ENCODE results near the gene THSD7A. TPM values are rescaled to one million over a fixed set of nuclear protein-coding genes. Genes with fewer than 3 reads are reported as not detected.

THSD7A gene
- total and polyA plus RNA-seq, 2 of the 13 experiments (the other 11 are each of a cell fraction or from before 2014, with no cell fraction given), result 0.01 to 0.07 TPM

DNA sequence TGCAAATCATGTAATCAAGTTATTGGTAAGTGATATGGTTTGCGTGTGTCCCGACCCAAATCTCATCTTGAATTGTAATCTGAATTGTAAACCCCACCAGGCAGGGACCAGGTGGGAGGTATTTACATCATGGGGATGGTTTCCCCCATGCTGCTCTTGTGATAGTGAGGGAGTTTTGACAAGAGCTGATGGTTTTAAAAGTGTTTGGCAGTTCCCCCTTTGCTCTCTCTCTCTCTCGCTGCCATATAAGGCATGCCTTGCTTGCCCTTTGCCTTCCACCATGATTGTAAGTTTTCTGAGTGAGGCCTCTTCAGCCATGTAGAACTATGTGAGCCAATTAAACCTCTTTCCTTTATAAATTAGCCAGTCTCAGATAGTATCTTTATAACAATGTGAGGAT, 302.6 kb downstream of the THSD7A start (continued):
- TF ChIP-seq, protein P1, sequence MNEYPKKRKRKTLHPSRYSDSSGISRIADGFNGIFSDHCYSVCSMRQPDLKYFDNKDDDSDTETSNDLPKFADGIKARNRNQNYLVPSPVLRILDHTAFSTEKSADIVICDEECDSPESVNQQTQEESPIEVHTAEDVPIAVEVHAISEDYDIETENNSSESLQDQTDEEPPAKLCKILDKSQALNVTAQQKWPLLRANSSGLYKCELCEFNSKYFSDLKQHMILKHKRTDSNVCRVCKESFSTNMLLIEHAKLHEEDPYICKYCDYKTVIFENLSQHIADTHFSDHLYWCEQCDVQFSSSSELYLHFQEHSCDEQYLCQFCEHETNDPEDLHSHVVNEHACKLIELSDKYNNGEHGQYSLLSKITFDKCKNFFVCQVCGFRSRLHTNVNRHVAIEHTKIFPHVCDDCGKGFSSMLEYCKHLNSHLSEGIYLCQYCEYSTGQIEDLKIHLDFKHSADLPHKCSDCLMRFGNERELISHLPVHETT (CRISPR knock-in tag; conservative IDR thresholded peaks at IDR 0.05), result no peak

DNA sequence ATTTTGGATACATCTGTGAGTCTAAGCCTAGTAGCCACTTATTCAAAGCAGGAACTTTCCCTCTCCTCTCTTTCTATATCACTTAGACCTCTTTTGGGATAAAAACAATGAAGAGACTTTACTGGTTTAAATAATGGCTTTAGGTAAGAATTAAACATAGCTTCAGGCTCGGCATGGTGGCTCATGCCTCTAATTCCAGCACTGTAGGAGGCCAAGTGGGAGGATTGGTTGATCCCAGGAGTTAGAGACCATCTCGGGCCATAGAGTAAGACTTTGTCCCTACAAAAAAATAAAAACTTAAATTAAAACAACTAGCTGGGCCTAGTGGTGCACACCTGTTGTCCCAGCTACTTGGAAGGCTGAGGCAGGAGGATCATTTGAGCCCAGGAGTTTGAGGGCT, 304.3 kb downstream of the THSD7A start:
- Histone ChIP-seq H4K20me1 (ENCODE audit: insufficient read depth, low read length) (no peaks in the 10 kb centered on the region), H3K36me3 (replicated peaks in 1 of 2; ENCODE audit: control insufficient read depth in 1 of 2, insufficient read depth in 2 of 2, low read length in 2 of 2) (no peaks in the 10 kb centered on the region), H3K4me1 (ENCODE audit: insufficient read depth, low read length) (no peaks in the 10 kb centered on the region), H2AFZ (ENCODE audit: low read length) (no peak overlapping the region), H3K4me3 (replicated peaks in 1 of 3; ENCODE audit: insufficient read depth in 1 of 3, low read depth in 2 of 3, low read length in 3 of 3) (no peak overlapping the region), H3K9ac (ENCODE audit: insufficient read depth, low read depth, low read length) (no peak overlapping the region), H3K9me3 (ENCODE audit: low read length) (no peaks in the 10 kb centered on the region), H3K27ac (ENCODE audit: extremely low read length, insufficient read depth, low read length) (no peak overlapping the region), H3K79me2 (ENCODE audit: insufficient read depth, low read length) (no peaks in the 10 kb centered on the region), H3K27me3 (ENCODE audit: control insufficient read depth in 1 of 2, insufficient read depth in 2 of 2, low read length in 2 of 2) (no peaks in the 10 kb centered on the region), H3K4me2 (ENCODE audit: low read depth, low read length) (no peak overlapping the region)
- no peak for TF ChIP-seq ZNF83 (CRISPR knock-in tag; IDR thresholded peaks at IDR 0.05; ENCODE audit: borderline replicate concordance)
- no peak for TF ChIP-seq TAF15 (IDR thresholded peaks at IDR 0.05; ENCODE audit: low read depth, low read length, poor library complexity, severe bottlenecking)
- no peak for TF ChIP-seq TRIM22 (IDR thresholded peaks at IDR 0.05)
- no peak for TF ChIP-seq THAP11 (CRISPR knock-in tag; IDR thresholded peaks at IDR 0.05)
- TF ChIP-seq ZNF335 (CRISPR knock-in tag; IDR thresholded peaks at IDR 0.05), result no peak
- no peak for TF ChIP-seq TMF1 (CRISPR knock-in tag; IDR thresholded peaks at IDR 0.05; ENCODE audit: low read depth)
- FAIRE-seq (no peak), ATAC-seq (no peak), DNase-seq (ENCODE audit: low spot score) (no peak)
- in situ Hi-C loops (cut with HindIII; ENCODE audit: extremely low pct_ligation_motif_present, low pct_unique_long_range_greater_than_20kb), result no loop called here
- WGBS (ENCODE audit: low lambda C conversion rate), result 0% methylated on average over 2 of the region's 2 CpGs
- BruUV-seq (replicated peaks), result no TSS peak
- POLR2A ChIA-PET, result no interaction called here
- intact Hi-C loops (cut with micrococcal nuclease; ENCODE audit: unreplicated experiment), result no loop called here
- CTCF ChIA-PET (ENCODE audit: low intra/inter-chr PET ratio, low total read pairs), result no interaction called here
